OCI-LY7 (cell line): ENCODE measurements around the gene COLQ.

Experiments
- CTCF ChIP-seq: fragments of 200-600 bp; sonication (generic); conservative IDR thresholded peaks from 2 replicates; pipeline ENCODE4 v1.5.1; 2014; ENCODE audit warnings: mild to moderate bottlenecking, antibody characterized with exemption, low read length, moderate library complexity, mixed read lengths
- EZH2phosphoT487 ChIP-seq: fragments of 200-600 bp; sonication (generic); IDR thresholded peaks from 2 replicates; pipeline ENCODE4 v1.6.1; 2018; ENCODE audit warnings: low read depth, borderline replicate concordance, mild to moderate bottlenecking, mixed run types, antibody characterized with exemption, low read length, moderate library complexity, mixed read lengths

- no peak for TF ChIP-seq CTCF
- TF ChIP-seq EZH2phosphoT487 = no peak
Observed at GRCh38 chr3:15433531-15433930, 88.0 kb downstream of the COLQ start.
